Left cardiac atrium (tissue), 2 donors: ENCODE results near the gene PRAMEF8. TPM values are rescaled to one million over a fixed set of nuclear protein-coding genes. Genes with fewer than 3 reads are reported as not detected.

ENCODE experiments used
- total RNA-seq, 2 donors: library from RNA; stranded (reverse); fragmentation: NEBNext Ultra II Directional; extraction: Animal tissue kit (Norgen Biotek cat#: 25700); gene quantifications; one replicate each; pipeline ENCODE4 v1.2.1, GENCODE V29; 2021
- donor health status: DM: no; HTN: yes; CAD: no; lungs with severe emphysema.
- donor health status: DM: yes; HTN: yes; CAD: no.

Gene PRAMEF8
- total RNA-seq, 2 donors from 2014 or later: not detected

Other genes starting within 250 kb of the PRAMEF8 start
- gene PRAMEF27, start 228.6 kb downstream of the PRAMEF8 start, total RNA-seq: not detected
- gene HNRNPCL3, start 224.4 kb downstream of the PRAMEF8 start, total RNA-seq: not detected
- gene PRAMEF25, start 214.4 kb downstream of the PRAMEF8 start, total RNA-seq: not detected
- not detected for gene HNRNPCL2, start 168.3 kb downstream of the PRAMEF8 start, total RNA-seq
- gene PRAMEF26, start 129.1 kb downstream of the PRAMEF8 start, total RNA-seq: not detected
- not detected for gene HNRNPCL4, start 119.5 kb downstream of the PRAMEF8 start, total RNA-seq
- gene PRAMEF9, start 113.3 kb downstream of the PRAMEF8 start, total RNA-seq: not detected
- gene PRAMEF13, start 83.7 kb downstream of the PRAMEF8 start, total RNA-seq: not detected
- gene PRAMEF18, start 59.0 kb downstream of the PRAMEF8 start, total RNA-seq: not detected
- gene PRAMEF5, start 30.9 kb downstream of the PRAMEF8 start, total RNA-seq: not detected
- gene PRAMEF33, start 18.4 kb upstream of the PRAMEF8 start, total RNA-seq: not detected
- gene PRAMEF15, start 30.4 kb upstream of the PRAMEF8 start, total RNA-seq: not detected
- gene PRAMEF14, start 62.0 kb upstream of the PRAMEF8 start, total RNA-seq: not detected
- gene PRAMEF19, start 86.8 kb upstream of the PRAMEF8 start, total RNA-seq: not detected
- not detected for gene PRAMEF17, start 104.5 kb upstream of the PRAMEF8 start, total RNA-seq
- not detected for gene PRAMEF20, start 125.3 kb upstream of the PRAMEF8 start, total RNA-seq
- 1 to 10 TPM in 1 of 2 donors, under 1 TPM in 1; 0.09 to 4.6 TPM for gene LRRC38, start 228.9 kb upstream of the PRAMEF8 start, total RNA-seq